IMR-90 (cell line): ENCODE results near the gene ORAI1. TPM values are rescaled to one million over a fixed set of nuclear protein-coding genes. Genes with fewer than 3 reads are reported as not detected.

ENCODE experiments used
- ATAC-seq: fragments of 200-7000 bp; cut with Tn5 transposase; 2 replicates; pipeline ENCODE4 v1.9.1; 2020; ENCODE audit warnings: low read depth, mild to moderate bottlenecking, moderate library complexity
- BruUV-seq: library from RNA; stranded (reverse); fragments of 400-500 nt; replicated peaks from 2 replicates; lab custom pipeline; 2021; lab: Mats Ljungman, UMichigan
- CTCF ChIA-PET: fragments of 300-600 bp; formaldehyde crosslinking; extraction: SDS; loops from one replicate; lab custom pipeline; 2021; ENCODE audit warnings: antibody characterized with exemption; lab: Yijun Ruan, JAX
- POLR2A ChIA-PET: fragments of 300-600 bp; sonication (Branson Sonifier 250); formaldehyde crosslinking; loops from one replicate; lab custom pipeline; 2022; ENCODE audit warnings: antibody characterized with exemption; ENCODE audit not compliant: unreplicated experiment; lab: Charles Lee
- DNase-seq: peaks from one replicate; pipeline ENCODE4 v3.0.0; 2013
- H2AFZ ChIP-seq: replicated peaks from 2 replicates; pipeline ENCODE3; 2013; ENCODE audit warnings: low read length, mild to moderate bottlenecking; ENCODE audit not compliant: poor library complexity
- H2AK5ac ChIP-seq: 2 replicates; pipeline ENCODE4 v1.6.1; 2013; ENCODE audit warnings: low read depth, low read length, inconsistent platforms
- H2AK9ac ChIP-seq: replicated peaks from 2 replicates; pipeline ENCODE3; 2013; ENCODE audit warnings: mild to moderate bottlenecking, low read depth, low read length, moderate library complexity; ENCODE audit not compliant: poor library complexity
- H2BK120ac ChIP-seq: 2 replicates; pipeline ENCODE4 v1.6.1; 2013; ENCODE audit warnings: low read depth, low read length, inconsistent platforms
- H2BK15ac ChIP-seq: 3 replicates; pipeline ENCODE4 v1.6.1; 2013; ENCODE audit warnings: low read depth, low read length, inconsistent platforms
- H2BK20ac ChIP-seq: 2 replicates; pipeline ENCODE4 v1.6.1; 2013; ENCODE audit warnings: low read depth, mild to moderate bottlenecking, inconsistent platforms, low read length, moderate library complexity
- H2BK5ac ChIP-seq: 2 replicates; pipeline ENCODE4 v1.6.1; 2013; ENCODE audit warnings: mild to moderate bottlenecking, low read depth, low read length, inconsistent platforms; ENCODE audit not compliant: poor library complexity, severe bottlenecking
- H3K14ac ChIP-seq: replicated peaks from 2 replicates; pipeline ENCODE4 v1.6.1; 2013; ENCODE audit warnings: low read depth, low read length, inconsistent platforms
- H3K18ac ChIP-seq: 2 replicates; pipeline ENCODE4 v1.6.1; 2013; ENCODE audit warnings: low read depth, low read length, control low read depth
- H3K23ac ChIP-seq: 2 replicates; pipeline ENCODE4 v1.6.1; 2013; ENCODE audit warnings: low read depth, low read length, inconsistent platforms
- H3K27ac ChIP-seq: 2 replicates; pipeline ENCODE4 v1.5.1; 2013; ENCODE audit warnings: mild to moderate bottlenecking, control low read depth, low read length; ENCODE audit not compliant: insufficient read depth
- H3K27me3 ChIP-seq: 2 replicates; pipeline ENCODE4 v1.6.1; 2013; ENCODE audit warnings: low read length; ENCODE audit not compliant: control insufficient read depth, insufficient read depth
- H3K36me3 ChIP-seq: 2 replicates; pipeline ENCODE4 v1.6.1; 2013; ENCODE audit warnings: low read length, mixed read lengths; ENCODE audit not compliant: control insufficient read depth, insufficient read depth
- H3K4ac ChIP-seq: 2 replicates; pipeline ENCODE4 v1.6.1; 2013; ENCODE audit warnings: low read depth, low read length, inconsistent platforms
- H3K4me1 ChIP-seq: 2 replicates; pipeline ENCODE4 v1.6.1; 2013; ENCODE audit warnings: low read length, mixed read lengths; ENCODE audit not compliant: control insufficient read depth, insufficient read depth
- H3K4me2 ChIP-seq: 2 replicates; pipeline ENCODE4 v1.6.1; 2013; ENCODE audit warnings: low read depth, mild to moderate bottlenecking, control low read depth, low read length, moderate library complexity
- H3K4me3 ChIP-seq: 2 replicates; pipeline ENCODE4 v1.5.1; 2013; ENCODE audit warnings: low read depth, mild to moderate bottlenecking, control low read depth, low read length, moderate library complexity; ENCODE audit not compliant: insufficient read depth
- H3K56ac ChIP-seq: 2 replicates; pipeline ENCODE4 v1.6.1; 2013; ENCODE audit warnings: low read length, inconsistent platforms; ENCODE audit not compliant: insufficient read depth; ENCODE audit errors: extremely low read depth
- H3K79me1 ChIP-seq, 2 experiments: 2 replicates each; pipeline ENCODE4 v1.6.1; 2013; ENCODE audit warnings: low read length in 2 of 2, inconsistent platforms in 1 of 2, low read depth in 1 of 2
- H3K9ac ChIP-seq: 2 replicates; pipeline ENCODE4 v1.6.1; 2013; ENCODE audit warnings: low read depth, low read length, control low read depth
- H3K9me1 ChIP-seq: 2 replicates; pipeline ENCODE4 v1.6.1; 2013; ENCODE audit warnings: low read length, inconsistent platforms; ENCODE audit not compliant: insufficient read depth
- H3K9me3 ChIP-seq: 2 replicates; pipeline ENCODE4 v1.6.1; 2013; ENCODE audit warnings: low read length; ENCODE audit not compliant: control insufficient read depth, insufficient read depth
- H4K20me1 ChIP-seq: 2 replicates; pipeline ENCODE4 v1.6.1; 2013; ENCODE audit warnings: low read length, inconsistent platforms; ENCODE audit not compliant: insufficient read depth
- H4K5ac ChIP-seq: 2 replicates; pipeline ENCODE4 v1.6.1; 2013; ENCODE audit warnings: mild to moderate bottlenecking, low read depth, low read length, control low read depth
- H4K8ac ChIP-seq, 2 experiments: 2 replicates each; pipeline ENCODE4 v1.6.1; 2013; ENCODE audit warnings: low read depth in 2 of 2, low read length in 2 of 2, control low read depth in 1 of 2, inconsistent platforms in 1 of 2
- H4K91ac ChIP-seq: 2 replicates; pipeline ENCODE4 v1.6.1; 2013; ENCODE audit warnings: low read depth, low read length, inconsistent platforms; ENCODE audit not compliant: insufficient read depth
- BHLHE40 ChIP-seq: fragments of 150-350 bp; IDR thresholded peaks from 2 replicates; pipeline ENCODE4 v1.6.1; 2016; ENCODE audit warnings: mild to moderate bottlenecking, low read depth, low read length
- CEBPB ChIP-seq: IDR thresholded peaks from 2 replicates; pipeline ENCODE4 v1.6.1; 2012; ENCODE audit warnings: low read depth, low read length, improper control_type of control experiment
- MAFK ChIP-seq: IDR thresholded peaks from 2 replicates; pipeline ENCODE4 v1.6.1; 2012; ENCODE audit warnings: low read depth, low read length, improper control_type of control experiment
- MAZ ChIP-seq: IDR thresholded peaks from 2 replicates; pipeline ENCODE4 v1.6.1; 2012; ENCODE audit warnings: low read depth, mild to moderate bottlenecking, low read length, improper control_type of control experiment, moderate library complexity, borderline replicate concordance
- NFE2L2 ChIP-seq: fragments of 150-350 bp; IDR thresholded peaks from 2 replicates; pipeline ENCODE4 v1.6.1; 2016; ENCODE audit warnings: low read depth, mild to moderate bottlenecking, low read length
- POLR2A ChIP-seq: IDR thresholded peaks from 2 replicates; pipeline ENCODE4 v1.6.1; 2012; ENCODE audit warnings: mild to moderate bottlenecking, low read depth, low read length
- RAD21 ChIP-seq: IDR thresholded peaks from 2 replicates; pipeline ENCODE4 v1.6.1; 2012; ENCODE audit warnings: low read length, improper control_type of control experiment
- RCOR1 ChIP-seq: IDR thresholded peaks from 2 replicates; pipeline ENCODE4 v1.6.1; 2012; ENCODE audit warnings: mild to moderate bottlenecking, low read length, improper control_type of control experiment; ENCODE audit not compliant: insufficient replicate concordance
- SMC3 ChIP-seq: fragments of 150-350 bp; IDR thresholded peaks from 2 replicates; pipeline ENCODE4 v1.6.1; 2016; ENCODE audit warnings: low read depth, mild to moderate bottlenecking, antibody characterized with exemption, low read length, moderate library complexity
- WGBS, 2 experiments: methylation state at CpG; one replicate each; pipeline versions ENCODE4 v1.1.5 to v1.1.7; 2013; ENCODE audit warnings: missing lambda C conversion rate in 2 of 2; ENCODE audit not compliant: insufficient read length in 1 of 2; ENCODE audit errors: extremely low coverage in 2 of 2; 5-methylcytosine and 5-hydroxymethylcytosine counted together
- dilution Hi-C: fragments of 300-500 bp; cut with HindIII; formaldehyde crosslinking; loops from one replicate; pipeline ENCODE4 v1.14.3; 2018; ENCODE audit warnings: low sequenced_read_pairs; ENCODE audit not compliant: unreplicated experiment
- in situ Hi-C: fragments of 300-500 bp; cut with MboI; formaldehyde crosslinking; loops from 3 replicates; pipeline ENCODE4 v1.14.3; 2019; ENCODE audit warnings: low sequenced_read_pairs, inconsistent platforms, mixed read lengths
- intact Hi-C: fragments of 100-400 bp; cut with micrococcal nuclease; formaldehyde crosslinking; loops from 2 replicates; pipeline ENCODE4 v1.10.0; 2022
- polyA plus RNA-seq, 3 experiments: library from polyadenylated mRNA; depleted of rRNA; stranded (reverse); fragments of >200 nt; gene quantifications; 2 replicates each; pipeline ENCODE4 v1.2.3, GENCODE V29; 2012; ENCODE audit warnings: low replicate concordance in 1 of 3
- total RNA-seq: library from RNA; depleted of rRNA; stranded (reverse); fragments of >200 nt; gene quantifications from 2 replicates; pipeline ENCODE4 v1.2.3, GENCODE V29; 2012
- TF ChIP-seq, protein P1 (sequence below): conservative IDR thresholded peaks from 2 replicates; pipeline ENCODE4 v1.5.1; 2012; ENCODE audit warnings: mild to moderate bottlenecking, low read depth, low read length, improper control_type of control experiment
- TF ChIP-seq, protein P2 (sequence below): fragments of 150-350 bp; IDR thresholded peaks from 2 replicates; pipeline ENCODE4 v1.6.1; 2017; ENCODE audit warnings: mild to moderate bottlenecking, antibody characterized with exemption, low read length, low read depth
- TF ChIP-seq, protein P3 (sequence below): fragments of 150-350 bp; IDR thresholded peaks from 2 replicates; pipeline ENCODE4 v1.6.1; 2016; ENCODE audit warnings: low read depth, mild to moderate bottlenecking, low read length, moderate library complexity, borderline replicate concordance

Gene ORAI1
- total and polyA plus RNA-seq, 2 of the 4 experiments (the other 2 are of a cell fraction) = 3.9 to 22.7 TPM

DNA sequence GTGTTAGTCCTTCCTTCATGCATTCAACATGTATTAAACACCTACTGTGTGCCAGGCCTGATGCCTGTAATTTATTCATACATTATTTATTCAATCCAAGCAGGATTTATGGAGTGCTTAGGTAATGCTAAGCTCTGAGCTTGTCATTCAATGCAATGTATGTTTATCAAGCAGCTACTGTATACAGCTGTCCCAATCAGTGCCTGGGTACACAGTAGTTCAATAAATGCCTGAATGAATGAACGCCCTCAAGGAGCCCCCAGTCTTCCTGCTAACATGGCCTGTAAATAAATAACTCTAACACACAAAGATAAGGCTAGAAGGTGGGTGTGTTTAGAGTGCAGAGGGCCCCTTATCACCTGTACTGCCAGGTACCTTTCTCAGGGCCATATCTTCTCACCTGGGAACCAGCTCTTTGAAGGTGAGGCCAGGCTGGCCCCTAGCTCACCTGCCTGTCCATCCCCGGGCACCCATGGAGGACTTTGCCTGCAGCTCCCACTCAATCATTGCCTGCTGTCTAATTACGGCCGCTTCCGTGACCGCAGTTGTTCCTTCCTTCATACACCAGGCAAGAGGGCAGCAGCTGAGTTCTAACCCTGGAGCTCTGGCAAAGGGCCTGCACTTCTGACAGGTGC, 25.5 kb upstream of the ORAI1 start:
- Histone ChIP-seq H3K27ac (no peak overlapping the region), H2AK9ac (no peak overlapping the region), H4K5ac (no peak overlapping the region), H2AFZ (no peak overlapping the region), H3K4me2 (no peak overlapping the region), H3K4me3 (no peak overlapping the region), H2AK5ac (no peak overlapping the region), H3K56ac (no peak overlapping the region), H2BK5ac (no peak overlapping the region), H3K79me1 (no peaks in the 10 kb centered on the region), H3K14ac (no peak overlapping the region), H3K4ac (no peak overlapping the region), H3K27me3 (no peaks in the 10 kb centered on the region), H3K9me3 (no peaks in the 10 kb centered on the region), H3K4me1 (no peaks in the 10 kb centered on the region), H2BK120ac (no peak overlapping the region), H3K18ac (no peak overlapping the region), H4K91ac (no peak overlapping the region), H3K36me3 (no peaks in the 10 kb centered on the region), H2BK20ac (no peak overlapping the region), H4K8ac (no peak overlapping the region), H3K9me1 (no peaks in the 10 kb centered on the region), H2BK15ac (no peak overlapping the region), H3K23ac (no peak overlapping the region), H3K9ac (no peak overlapping the region), H4K20me1 (no peaks in the 10 kb centered on the region)
- dilution Hi-C loops = no loop called here
- ATAC-seq (no peak), DNase-seq (no peak)
- CTCF ChIA-PET = no interaction called here
- TF ChIP-seq MAZ = no peak
- TF ChIP-seq, protein P1, sequence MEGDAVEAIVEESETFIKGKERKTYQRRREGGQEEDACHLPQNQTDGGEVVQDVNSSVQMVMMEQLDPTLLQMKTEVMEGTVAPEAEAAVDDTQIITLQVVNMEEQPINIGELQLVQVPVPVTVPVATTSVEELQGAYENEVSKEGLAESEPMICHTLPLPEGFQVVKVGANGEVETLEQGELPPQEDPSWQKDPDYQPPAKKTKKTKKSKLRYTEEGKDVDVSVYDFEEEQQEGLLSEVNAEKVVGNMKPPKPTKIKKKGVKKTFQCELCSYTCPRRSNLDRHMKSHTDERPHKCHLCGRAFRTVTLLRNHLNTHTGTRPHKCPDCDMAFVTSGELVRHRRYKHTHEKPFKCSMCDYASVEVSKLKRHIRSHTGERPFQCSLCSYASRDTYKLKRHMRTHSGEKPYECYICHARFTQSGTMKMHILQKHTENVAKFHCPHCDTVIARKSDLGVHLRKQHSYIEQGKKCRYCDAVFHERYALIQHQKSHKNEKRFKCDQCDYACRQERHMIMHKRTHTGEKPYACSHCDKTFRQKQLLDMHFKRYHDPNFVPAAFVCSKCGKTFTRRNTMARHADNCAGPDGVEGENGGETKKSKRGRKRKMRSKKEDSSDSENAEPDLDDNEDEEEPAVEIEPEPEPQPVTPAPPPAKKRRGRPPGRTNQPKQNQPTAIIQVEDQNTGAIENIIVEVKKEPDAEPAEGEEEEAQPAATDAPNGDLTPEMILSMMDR = no peak
- TF ChIP-seq BHLHE40 = no peak
- TF ChIP-seq POLR2A = no peak
- no peak for TF ChIP-seq CEBPB
- TF ChIP-seq, protein P2, sequence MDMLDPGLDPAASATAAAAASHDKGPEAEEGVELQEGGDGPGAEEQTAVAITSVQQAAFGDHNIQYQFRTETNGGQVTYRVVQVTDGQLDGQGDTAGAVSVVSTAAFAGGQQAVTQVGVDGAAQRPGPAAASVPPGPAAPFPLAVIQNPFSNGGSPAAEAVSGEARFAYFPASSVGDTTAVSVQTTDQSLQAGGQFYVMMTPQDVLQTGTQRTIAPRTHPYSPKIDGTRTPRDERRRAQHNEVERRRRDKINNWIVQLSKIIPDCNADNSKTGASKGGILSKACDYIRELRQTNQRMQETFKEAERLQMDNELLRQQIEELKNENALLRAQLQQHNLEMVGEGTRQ = no peak
- no peak for TF ChIP-seq SMC3
- TF ChIP-seq RAD21 = no peak
- TF ChIP-seq, protein P3, sequence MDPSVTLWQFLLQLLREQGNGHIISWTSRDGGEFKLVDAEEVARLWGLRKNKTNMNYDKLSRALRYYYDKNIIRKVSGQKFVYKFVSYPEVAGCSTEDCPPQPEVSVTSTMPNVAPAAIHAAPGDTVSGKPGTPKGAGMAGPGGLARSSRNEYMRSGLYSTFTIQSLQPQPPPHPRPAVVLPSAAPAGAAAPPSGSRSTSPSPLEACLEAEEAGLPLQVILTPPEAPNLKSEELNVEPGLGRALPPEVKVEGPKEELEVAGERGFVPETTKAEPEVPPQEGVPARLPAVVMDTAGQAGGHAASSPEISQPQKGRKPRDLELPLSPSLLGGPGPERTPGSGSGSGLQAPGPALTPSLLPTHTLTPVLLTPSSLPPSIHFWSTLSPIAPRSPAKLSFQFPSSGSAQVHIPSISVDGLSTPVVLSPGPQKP = no peak
- TF ChIP-seq RCOR1 = no peak
- TF ChIP-seq NFE2L2 = no peak
- TF ChIP-seq MAFK = no peak
- no CpG with 5 or more reads among the region's 6 CpGs for WGBS, 2 experiments
- in situ Hi-C loops = no loop called here
- POLR2A ChIA-PET = no interaction called here
- intact Hi-C loops = no loop called here
- no TSS peak for BruUV-seq
